Measurements from ENCODE around the gene SPATC1L. TPM values are rescaled to one million over a fixed set of nuclear protein-coding genes. Genes with fewer than 3 reads are reported as not detected.
"Not testable (repeated sequence)": the region's sequence is repeated elsewhere in the genome, so short reads cannot be mapped to it uniquely, and the experiment has no call there.

Gene SPATC1L
- total and polyA plus RNA-seq, 2 donors (not counting 3 experiments of a cell fraction or from before 2014, with no cell fraction given) = 11.5 to 15.3 TPM

DNA sequence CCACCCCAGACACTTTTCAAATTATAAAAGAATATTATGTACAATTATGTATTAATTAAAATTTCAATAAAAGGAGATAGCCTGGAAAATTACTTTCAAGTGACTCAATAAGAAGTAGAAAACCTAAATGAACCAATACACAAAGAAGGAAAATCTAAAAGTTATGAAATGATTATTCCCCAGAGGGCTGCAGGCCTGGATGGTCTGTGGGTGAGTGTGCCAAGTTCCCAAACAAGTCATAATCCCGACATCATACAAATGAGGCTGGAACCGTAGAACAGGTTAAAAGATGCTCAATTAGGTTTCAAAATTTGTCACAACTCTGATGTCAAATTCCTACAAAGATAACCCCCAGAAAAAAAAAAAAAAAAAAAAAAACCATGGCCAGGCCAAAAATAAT lies 12.7 kb downstream of the SPATC1L start:
- BruUV-seq (replicated peaks) = no TSS peak
- H3K36me3 ChIP-seq (ENCODE audit: control insufficient read depth in 2 of 2, extremely low read depth in 1 of 2, insufficient read depth in 2 of 2, low read length in 2 of 2) = no peaks in the 10 kb centered on the region
- POLR2A ChIA-PET = no interaction called here
- H3K9me1 ChIP-seq (replicated peaks; ENCODE audit: control insufficient read depth, extremely low read depth, insufficient read depth, low read length) = no peaks in the 10 kb centered on the region
- no peak overlapping the region for H3K9ac ChIP-seq (replicated peaks; ENCODE audit: extremely low read depth, insufficient read depth, low read length)
- FAIRE-seq (no peak), DNase-seq (ENCODE audit: low read depth, low spot score) (no peak)
- no peak for TF ChIP-seq JUN (IDR thresholded peaks at IDR 0.05; ENCODE audit: borderline replicate concordance, insufficient read depth, insufficient read length, low read depth)
- no peak for TF ChIP-seq EZH2 (IDR thresholded peaks at IDR 0.05; ENCODE audit: borderline replicate concordance, low read depth, low read length, severe bottlenecking)
- TF ChIP-seq, protein P1, sequence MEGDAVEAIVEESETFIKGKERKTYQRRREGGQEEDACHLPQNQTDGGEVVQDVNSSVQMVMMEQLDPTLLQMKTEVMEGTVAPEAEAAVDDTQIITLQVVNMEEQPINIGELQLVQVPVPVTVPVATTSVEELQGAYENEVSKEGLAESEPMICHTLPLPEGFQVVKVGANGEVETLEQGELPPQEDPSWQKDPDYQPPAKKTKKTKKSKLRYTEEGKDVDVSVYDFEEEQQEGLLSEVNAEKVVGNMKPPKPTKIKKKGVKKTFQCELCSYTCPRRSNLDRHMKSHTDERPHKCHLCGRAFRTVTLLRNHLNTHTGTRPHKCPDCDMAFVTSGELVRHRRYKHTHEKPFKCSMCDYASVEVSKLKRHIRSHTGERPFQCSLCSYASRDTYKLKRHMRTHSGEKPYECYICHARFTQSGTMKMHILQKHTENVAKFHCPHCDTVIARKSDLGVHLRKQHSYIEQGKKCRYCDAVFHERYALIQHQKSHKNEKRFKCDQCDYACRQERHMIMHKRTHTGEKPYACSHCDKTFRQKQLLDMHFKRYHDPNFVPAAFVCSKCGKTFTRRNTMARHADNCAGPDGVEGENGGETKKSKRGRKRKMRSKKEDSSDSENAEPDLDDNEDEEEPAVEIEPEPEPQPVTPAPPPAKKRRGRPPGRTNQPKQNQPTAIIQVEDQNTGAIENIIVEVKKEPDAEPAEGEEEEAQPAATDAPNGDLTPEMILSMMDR (IDR thresholded peaks at IDR 0.05; ENCODE audit: extremely low read depth in 1 of 2, insufficient read depth in 1 of 2, low read depth in 1 of 2, low read length in 2 of 2) = no peak
- no peak for TF ChIP-seq MAX (IDR thresholded peaks at IDR 0.05; ENCODE audit: insufficient read depth, insufficient read length)
- no peak for TF ChIP-seq POLR2A (IDR thresholded peaks at IDR 0.05; ENCODE audit: low read depth, low read length)
- no peak for TF ChIP-seq POLR2AphosphoS5 (IDR thresholded peaks at IDR 0.05; ENCODE audit: insufficient read depth, low read depth, low read length)
- TF ChIP-seq MYC (IDR thresholded peaks at IDR 0.05; ENCODE audit: low read depth, low read length) = no peak
- no peak for TF ChIP-seq GATA2 (IDR thresholded peaks at IDR 0.05; ENCODE audit: insufficient read depth, insufficient read length, low read depth, low read length)
- no peak for TF ChIP-seq FOS (IDR thresholded peaks at IDR 0.05; ENCODE audit: borderline replicate concordance, insufficient read depth, low read length)
- no peaks in the 10 kb centered on the region for H3K79me2 ChIP-seq (ENCODE audit: control insufficient read depth, insufficient read depth, low read length)
- dilution Hi-C loops (cut with MboI; ENCODE audit: extremely low pct_ligation_motif_present, low sequenced_read_pairs) (no loop called here), intact Hi-C loops (cut with micrococcal nuclease) (no loop called here)
- no peak overlapping the region for H3K4me3 ChIP-seq (replicated peaks in 1 of 3; ENCODE audit: insufficient read depth in 1 of 3, low read depth in 1 of 3, low read length in 3 of 3)
- H3K4me2 ChIP-seq (ENCODE audit: insufficient read depth, low read length) = no peak overlapping the region
- H3K4me1 ChIP-seq (ENCODE audit: control insufficient read depth, extremely low read depth, insufficient read depth, low read length) = no peaks in the 10 kb centered on the region
- H3K9me3 ChIP-seq (replicated peaks; ENCODE audit: control insufficient read depth, insufficient read depth, low read length) = no peaks in the 10 kb centered on the region
- no peak overlapping the region for H2AFZ ChIP-seq (ENCODE audit: low read depth, low read length)
- H3K27me3 ChIP-seq (ENCODE audit: control insufficient read depth in 2 of 2, insufficient read depth in 2 of 2, low read length in 2 of 2) = peaks cover 2 to 11% of the 10 kb centered on the region in 2 experiments
- H4K20me1 ChIP-seq (replicated peaks; ENCODE audit: control insufficient read depth, extremely low read depth, insufficient read depth, low read length) = no peaks in the 10 kb centered on the region
- H3K27ac ChIP-seq (ENCODE audit: insufficient read depth, low read depth, low read length) = no peak overlapping the region
- CTCF ChIA-PET = no interaction called here

GRCh38 chr21:46170436-46171193 lies 13.6 kb downstream of the SPATC1L start:
- H3K9me3 ChIP-seq (replicated peaks; ENCODE audit: control insufficient read depth, insufficient read depth, low read length); FAIRE-seq; H3K36me3 ChIP-seq (ENCODE audit: control insufficient read depth in 2 of 2, extremely low read depth in 1 of 2, insufficient read depth in 2 of 2, low read length in 2 of 2); H3K27ac ChIP-seq (ENCODE audit: insufficient read depth, low read depth, low read length); BruUV-seq (replicated peaks); H3K4me2 ChIP-seq (ENCODE audit: insufficient read depth, low read length); H3K9ac ChIP-seq (replicated peaks; ENCODE audit: extremely low read depth, insufficient read depth, low read length); H3K27me3 ChIP-seq (ENCODE audit: control insufficient read depth in 2 of 2, insufficient read depth in 2 of 2, low read length in 2 of 2); DNase-seq (ENCODE audit: low read depth, low spot score); CTCF ChIA-PET; H2AFZ ChIP-seq (ENCODE audit: low read depth, low read length); intact Hi-C loops (cut with micrococcal nuclease); dilution Hi-C loops (cut with MboI; ENCODE audit: extremely low pct_ligation_motif_present, low sequenced_read_pairs); H3K9me1 ChIP-seq (replicated peaks; ENCODE audit: control insufficient read depth, extremely low read depth, insufficient read depth, low read length); H3K79me2 ChIP-seq (ENCODE audit: control insufficient read depth, insufficient read depth, low read length); POLR2A ChIA-PET; H3K4me1 ChIP-seq (ENCODE audit: control insufficient read depth, extremely low read depth, insufficient read depth, low read length); H3K4me3 ChIP-seq (replicated peaks in 1 of 3; ENCODE audit: insufficient read depth in 1 of 3, low read depth in 1 of 3, low read length in 3 of 3); H4K20me1 ChIP-seq (replicated peaks; ENCODE audit: control insufficient read depth, extremely low read depth, insufficient read depth, low read length): not testable (repeated sequence)
